Measurements from ENCODE around the gene UBE2R2.
"Not testable (repeated sequence)": the region's sequence is repeated elsewhere in the genome, so short reads cannot be mapped to it uniquely, and the experiment has no call there.

Gene UBE2R2, protein sequence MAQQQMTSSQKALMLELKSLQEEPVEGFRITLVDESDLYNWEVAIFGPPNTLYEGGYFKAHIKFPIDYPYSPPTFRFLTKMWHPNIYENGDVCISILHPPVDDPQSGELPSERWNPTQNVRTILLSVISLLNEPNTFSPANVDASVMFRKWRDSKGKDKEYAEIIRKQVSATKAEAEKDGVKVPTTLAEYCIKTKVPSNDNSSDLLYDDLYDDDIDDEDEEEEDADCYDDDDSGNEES

DNA sequence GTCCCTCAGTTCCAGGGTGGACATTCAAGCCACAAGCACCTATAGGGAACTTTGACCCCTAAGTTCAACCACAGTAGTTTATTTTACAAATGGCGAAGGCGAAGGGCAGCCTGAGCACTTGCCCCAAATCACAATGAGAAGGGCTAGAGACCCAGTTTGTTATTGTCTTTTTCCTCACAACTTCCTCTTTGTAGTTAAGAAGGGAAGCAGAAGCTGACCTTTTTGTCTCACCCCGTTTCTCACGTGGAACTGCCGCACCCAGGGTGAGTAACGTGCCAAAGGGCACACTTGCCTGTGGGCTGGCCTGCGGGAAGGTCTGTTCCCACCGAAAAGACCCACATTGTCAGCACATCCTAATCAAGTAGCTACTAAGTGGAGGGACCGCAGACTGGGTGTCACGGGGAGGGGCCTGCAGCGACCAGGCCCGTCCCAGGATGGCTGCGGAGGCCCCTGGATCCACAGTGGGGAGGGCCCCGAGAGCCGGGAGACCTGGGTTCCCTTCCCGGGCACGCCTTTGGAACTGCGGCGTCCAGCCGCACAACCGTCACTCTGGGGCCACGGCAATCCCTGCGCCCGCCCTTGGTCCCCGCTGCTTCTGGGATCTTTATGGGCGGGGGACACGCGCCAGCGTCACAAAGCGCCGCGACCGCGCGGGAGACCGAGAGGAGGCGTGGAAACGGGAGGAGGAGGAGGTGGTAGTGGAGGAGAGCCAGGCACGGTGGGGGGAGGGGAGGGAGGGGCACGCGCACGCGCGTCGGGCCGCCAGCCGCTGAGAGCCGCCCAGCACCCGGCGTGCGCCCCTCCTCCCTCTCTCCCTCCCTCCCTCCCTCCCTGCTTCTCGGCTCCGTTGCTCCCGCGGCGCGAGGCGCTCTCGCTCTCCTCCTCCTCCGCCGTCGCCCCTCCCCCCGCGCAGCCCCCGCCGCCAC, at the start of gene UBE2R2:
Gene UBE2R2, plus strand, starts transcription at position 834 of the 926 bp plus-strand sequence. CDS start 598 bp downstream, outside the sequence.
- DNase-seq (ENCODE audit: low read depth), result peak; percentile 85

DNA sequence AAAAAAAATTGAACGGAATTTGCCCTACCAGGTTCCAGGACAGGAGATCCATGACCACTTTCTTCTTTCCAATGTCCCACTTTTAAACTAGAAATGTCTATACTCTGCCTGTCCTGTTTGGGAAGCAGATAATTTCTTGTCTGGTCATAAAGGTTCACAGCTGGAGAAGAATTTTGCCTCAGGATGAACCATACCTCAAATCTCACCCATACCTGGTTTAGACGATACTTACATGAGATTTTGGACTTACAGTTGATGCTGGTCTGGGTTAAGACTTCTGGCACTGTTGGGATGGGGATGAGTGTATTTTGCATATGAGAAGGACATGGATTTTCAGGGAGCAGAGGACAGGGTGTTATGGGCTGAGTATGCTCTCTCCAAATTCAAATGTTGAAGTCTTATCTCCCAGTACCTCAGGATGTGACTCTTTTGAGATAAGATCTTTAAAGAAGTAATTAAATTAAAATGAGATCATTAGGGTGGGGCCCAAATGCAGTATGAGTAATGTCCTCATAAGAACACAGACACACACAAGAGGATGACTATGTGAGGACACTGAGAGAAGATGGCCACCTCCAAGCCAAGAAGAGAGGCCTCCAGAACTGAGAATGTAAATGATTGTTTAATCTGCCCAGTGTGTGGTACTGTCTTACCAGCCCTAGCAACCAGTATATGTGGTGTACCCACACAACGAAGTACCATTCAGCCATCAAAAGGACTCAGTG, 46.6 kb upstream of the UBE2R2 start:
- DNase-seq (ENCODE audit: low read depth), result not testable (repeated sequence)

DNA sequence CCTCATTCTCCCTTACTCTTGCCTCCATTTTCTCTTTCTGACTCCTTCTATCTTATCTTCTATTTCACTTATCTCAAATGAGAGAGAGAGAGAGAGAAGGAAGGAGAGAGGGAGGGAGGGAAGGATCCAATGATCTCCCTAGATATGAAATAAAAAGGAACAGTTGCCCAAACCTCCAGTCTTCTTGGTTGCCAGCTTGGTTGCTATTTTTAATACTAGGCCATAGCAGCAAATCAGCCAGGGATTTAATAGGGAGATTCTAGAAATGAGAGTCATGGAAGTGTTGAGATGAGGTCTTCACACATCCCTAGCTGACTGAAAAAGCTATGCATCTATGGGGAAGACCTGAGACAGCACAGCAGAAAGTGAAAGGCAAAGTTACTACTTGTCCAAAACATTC, 43.8 kb upstream of the UBE2R2 start:
- not testable (repeated sequence) for DNase-seq (ENCODE audit: low read depth)

DNA sequence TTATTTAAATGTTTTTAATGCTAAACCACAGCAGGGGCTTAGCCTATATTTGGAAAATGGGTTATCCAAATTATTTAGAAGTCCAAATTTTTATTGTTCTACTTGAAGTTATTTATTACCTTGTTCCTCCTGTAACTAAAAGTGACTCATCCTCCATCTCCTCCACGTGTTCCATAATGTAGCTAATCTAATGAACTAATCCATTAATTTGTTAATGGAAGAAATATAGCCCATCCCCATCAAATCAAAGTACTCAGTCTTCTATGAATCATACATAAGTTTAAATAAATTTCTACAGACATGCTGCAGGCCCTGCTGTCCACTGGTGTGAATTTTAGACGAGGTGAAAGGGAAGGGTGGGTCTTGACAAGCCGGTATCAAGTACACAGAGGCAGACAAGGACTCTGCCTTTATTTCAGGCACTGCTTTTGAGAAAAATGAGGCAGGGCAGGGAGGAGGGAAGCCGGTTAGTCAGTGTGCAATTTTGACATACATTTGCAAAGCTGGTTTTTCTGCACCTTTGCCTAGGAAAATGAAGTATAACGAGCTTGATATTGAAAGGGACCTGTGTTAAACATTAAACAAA, 42.8 kb upstream of the UBE2R2 start:
- not testable (repeated sequence) for DNase-seq (ENCODE audit: low read depth)

DNA sequence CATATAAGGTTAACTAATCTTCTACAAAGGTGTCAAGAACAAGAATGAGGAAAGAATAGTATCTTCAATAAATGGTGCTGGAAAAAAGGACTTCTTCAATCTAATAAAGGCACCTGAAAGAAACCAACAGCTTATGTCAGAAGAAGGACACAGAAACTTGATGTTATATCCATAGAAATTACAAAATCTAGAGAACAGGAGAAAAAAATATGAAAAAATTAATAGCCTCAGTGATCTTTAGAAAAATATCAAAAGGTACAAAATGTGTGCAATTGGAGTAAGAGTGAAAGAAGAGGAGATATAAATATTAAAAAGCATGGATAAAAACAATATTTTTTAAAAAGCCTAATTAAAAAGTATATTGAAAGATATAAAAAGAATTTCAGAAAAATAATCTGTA, 40.4 kb upstream of the UBE2R2 start:
- DNase-seq (ENCODE audit: low read depth), result no peak

DNA sequence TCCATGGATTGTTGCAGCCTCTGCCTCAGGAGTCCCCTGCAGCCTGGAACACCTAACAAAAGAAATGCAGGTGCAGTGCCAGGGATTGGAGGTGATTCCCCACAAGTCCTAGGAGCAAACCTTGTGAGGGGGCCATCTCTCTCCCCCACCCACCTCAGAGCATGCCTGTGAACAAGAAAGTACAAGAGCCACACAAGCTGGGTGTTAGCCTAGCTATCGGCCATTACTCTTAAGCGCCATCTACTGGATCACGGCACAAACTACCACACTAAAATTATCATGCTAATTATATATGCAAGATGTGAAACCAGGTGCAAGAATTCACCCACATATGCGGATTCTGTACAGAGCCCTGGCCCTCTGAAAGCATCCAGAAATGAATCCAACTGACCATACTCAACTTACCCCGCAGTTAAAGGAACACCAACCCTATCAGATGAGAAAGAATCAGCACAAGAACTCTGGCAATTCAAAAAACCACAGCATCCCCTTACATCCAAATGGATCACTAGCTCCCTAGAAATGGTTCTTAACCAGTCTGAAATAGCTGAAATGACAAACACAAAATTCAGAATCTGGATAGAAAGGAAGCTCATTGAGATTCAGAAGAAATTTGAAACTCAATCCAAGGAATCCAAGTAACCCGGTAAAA, 38.1 kb upstream of the UBE2R2 start:
- peak; percentile 20 for DNase-seq (ENCODE audit: low read depth)

DNA sequence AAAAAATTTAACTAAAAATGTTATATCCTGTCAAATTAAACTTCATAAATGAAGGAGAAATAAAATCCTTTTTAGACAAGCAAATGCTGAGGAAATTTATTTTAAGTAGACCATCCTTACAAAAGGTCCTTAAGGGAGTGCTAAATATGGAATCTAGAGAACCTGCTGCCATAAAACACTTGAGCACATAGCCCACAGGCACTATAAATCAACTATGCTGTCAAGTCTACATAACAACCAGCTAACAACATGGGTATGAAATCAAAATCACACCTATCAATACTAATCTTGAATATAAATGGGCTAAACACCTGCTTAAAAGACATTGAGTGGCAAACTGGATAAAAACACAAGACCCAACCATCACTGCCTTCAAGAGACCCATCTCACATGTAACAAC, 36.7 kb upstream of the UBE2R2 start:
- DNase-seq (ENCODE audit: low read depth), result no peak

DNA sequence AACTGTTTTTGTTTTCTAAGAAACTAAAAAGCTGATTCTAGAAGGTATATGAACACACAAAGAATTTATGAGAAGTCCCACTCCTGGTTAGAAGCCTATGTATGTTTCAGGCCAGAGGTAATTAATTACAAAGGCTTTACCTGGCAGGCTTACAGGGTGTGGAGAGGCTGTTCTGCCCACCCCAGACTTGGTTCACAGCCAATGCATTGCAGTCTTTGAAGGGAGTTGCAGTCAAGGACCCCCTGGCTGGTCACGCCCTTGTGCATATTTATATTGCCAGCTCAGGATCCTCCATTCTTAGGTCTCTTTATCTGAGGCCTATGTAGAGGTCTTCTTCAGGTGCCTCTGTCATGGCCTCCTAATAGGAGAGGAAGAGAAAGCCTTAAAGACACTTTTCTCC, 35.2 kb upstream of the UBE2R2 start:
- no peak for DNase-seq (ENCODE audit: low read depth)

DNA sequence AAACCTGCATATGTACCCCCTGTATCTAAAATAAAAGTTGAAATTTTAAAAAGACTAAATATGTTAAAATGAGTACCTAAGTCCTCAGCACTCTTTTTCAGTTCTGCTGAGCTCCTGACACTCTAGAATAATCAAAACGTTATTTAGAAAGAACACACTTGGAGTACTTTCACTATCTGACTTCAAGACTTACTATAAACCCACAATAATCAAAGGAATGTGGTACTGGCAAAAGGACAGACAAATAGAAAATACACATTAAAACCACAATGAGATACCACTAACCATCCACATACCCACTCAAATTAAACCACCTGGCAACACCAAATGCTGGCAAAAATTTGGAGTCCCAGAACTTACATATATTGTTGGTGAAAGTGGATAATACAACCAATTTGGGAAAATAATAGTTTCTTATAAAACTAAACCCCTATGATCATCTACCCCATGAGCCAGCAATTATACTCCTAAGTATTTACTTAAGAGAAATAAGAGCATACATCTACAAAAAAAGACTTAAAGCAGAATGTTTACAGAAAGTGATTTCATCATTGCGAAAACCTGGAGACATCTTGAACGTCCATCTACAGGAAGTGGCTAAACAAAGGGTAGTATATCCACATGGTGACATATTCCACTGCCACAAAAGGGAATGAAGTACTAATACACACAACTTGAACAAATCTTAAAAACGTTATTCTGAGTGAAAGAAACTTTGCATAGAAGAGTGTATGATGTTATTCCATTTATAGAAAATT, 34.4 kb upstream of the UBE2R2 start:
- no peak for DNase-seq (ENCODE audit: low read depth)

DNA sequence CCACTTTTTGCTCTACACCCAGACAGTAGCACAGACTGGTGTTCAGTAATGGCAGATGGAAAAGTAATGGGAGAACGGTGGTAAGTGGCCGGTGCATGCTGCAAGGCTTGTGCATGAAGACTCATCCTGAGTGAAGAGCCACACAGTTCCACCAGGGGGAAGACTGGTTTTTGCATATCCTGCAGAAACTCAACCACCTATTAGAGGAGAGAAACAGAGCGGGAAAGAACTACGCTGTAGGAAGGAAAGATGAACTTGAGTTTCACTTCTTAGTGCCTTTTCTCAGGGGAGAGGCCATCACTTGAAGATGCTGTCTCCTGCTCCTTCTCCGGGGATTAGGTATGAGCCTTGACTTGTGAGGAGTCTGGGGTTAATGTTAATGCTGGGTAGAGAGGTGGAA, 31.0 kb upstream of the UBE2R2 start:
- DNase-seq (ENCODE audit: low read depth), result no peak

DNA sequence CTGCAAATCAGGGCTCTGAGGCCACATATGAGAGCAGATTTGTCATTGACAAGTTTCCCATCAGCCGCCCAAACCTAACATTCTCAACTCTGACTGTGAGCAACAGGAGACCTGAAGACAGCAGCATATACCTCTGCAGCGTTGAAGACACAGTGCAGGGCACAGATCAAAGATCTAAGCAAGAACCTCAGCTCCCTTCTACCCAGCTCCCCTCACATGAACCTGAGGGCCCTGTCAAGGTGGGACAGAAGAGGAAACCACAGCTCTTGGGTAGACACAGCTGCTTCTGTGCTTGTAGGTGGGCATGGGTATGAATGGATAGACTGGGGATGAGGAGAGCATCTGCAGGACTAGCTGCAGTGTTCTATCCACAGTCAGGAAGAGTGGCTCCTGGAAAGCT, 30.3 kb upstream of the UBE2R2 start:
- DNase-seq (ENCODE audit: low read depth), result no peak

DNA sequence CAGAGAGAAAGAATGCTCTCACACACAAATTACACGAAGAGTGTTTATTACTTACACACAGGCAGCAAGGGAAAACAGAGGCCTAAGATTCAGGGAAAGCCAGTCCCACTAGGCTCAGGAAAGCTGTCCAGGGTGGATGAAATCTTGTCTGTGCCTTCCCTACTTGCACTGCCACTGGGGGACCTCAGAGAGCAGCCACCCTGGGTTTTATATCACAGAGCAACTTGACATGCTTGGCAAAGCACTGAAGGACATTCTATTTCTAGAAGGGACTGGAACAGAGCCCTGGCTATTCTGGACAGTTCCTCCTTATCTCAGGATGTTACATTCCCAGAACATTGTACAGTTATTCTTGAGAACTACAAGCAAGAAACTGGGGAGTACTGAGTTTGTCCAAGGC, 29.1 kb upstream of the UBE2R2 start:
- DNase-seq (ENCODE audit: low read depth), result no peak

DNA sequence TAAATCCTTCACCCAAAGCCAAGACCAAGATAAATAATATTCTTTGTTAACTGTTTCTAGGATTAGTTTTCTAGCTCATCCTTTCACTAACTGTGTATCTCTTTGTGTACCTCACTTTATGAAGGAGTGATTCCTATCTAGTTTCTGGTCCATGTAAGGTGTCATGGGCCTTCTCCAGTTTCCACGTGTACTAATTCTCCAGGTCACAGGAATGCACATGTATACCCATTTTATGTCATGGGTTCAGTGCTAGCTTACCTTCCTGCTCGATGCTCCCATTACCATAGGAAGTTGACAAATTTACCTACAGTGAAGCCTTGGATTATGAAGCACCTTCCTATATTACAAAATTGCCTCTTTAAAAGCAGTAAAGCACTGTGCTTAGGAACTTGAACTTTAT, 27.5 kb upstream of the UBE2R2 start:
- DNase-seq (ENCODE audit: low read depth), result not testable (repeated sequence)

DNA sequence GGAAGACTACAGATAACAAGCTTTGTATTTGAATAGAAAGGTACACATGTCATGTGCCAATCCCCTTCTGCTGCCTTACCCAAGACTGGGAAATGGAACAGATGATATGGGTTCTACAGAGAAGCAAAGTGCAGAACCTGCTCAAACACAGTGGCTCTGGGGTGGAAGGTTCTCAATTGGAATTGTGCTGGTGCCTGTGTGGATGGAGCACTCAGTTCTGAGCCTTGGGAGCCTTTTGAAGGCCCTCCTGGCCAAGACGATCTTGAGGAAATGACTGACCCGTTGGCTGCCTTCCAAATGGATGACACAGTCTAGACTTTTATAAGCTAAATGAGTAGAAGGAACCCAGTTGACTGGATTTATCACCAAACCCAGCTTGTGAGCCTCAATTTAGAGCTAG, 25.8 kb upstream of the UBE2R2 start:
- DNase-seq (ENCODE audit: low read depth), result no peak

DNA sequence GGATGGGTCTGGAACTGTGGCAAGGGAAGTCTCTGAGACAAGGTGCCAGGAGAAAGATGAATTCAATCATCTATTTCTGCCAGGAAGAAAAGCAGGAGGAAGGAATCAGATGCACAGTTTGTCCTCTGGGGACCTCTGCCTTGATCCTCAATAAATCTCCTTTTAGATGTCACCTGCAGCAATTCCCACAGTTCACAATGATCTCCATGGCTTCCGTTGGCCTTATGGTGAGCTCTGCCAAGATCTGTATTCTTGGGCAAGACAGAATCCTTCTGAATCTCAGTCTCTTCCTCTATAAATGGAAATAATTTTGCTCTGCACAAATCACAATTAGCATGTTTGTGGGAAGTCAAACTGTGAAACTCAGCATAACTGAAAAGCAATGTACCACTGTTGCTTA, 23.5 kb upstream of the UBE2R2 start:
- not testable (repeated sequence) for DNase-seq (ENCODE audit: low read depth)

DNA sequence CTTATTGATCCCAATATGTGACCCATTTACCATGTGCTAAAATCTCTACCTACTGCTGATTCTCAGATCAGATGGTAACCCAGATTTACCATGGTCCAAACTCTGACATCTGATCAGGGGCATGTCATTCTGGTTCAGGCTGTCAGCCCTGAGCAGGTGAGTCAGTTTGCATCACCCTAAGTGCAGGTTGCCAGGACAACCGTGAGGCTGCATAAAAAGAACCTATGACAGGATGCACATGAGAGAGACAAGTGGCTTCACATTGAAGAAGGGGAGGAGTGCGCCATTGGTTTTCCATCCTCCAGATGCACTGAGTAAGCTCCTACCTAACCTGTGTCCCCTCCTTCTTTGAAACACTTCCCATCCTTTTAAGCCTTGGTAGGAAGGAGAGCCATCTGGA, 22.4 kb upstream of the UBE2R2 start:
- no peak for DNase-seq (ENCODE audit: low read depth)

DNA sequence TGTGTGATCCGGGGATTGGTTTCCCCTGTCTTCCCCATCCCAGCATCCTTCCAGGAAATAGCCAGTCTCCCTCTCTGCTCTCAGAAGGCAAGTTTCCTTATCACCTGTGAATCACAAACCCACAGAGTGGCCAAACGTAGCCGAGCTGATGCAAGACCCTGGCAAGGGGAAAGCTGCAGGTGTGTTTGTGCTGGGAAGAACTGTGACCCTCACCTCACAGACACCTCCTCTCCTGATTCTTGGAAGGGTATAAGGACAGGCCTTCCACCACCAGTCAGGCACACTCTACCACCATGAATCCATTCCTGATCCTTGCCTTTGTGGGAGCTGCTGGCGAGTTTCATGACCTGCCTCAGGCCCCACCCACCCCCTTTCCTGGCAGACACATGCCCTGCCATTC, 21.7 kb upstream of the UBE2R2 start, which contains the start of gene PRSS3:
Gene PRSS3, plus strand, starts transcription at position 281 of the 400 bp plus-strand sequence. Its CDS starts 13 bp downstream, at position 294.
- no peak for DNase-seq (ENCODE audit: low read depth)

DNA sequence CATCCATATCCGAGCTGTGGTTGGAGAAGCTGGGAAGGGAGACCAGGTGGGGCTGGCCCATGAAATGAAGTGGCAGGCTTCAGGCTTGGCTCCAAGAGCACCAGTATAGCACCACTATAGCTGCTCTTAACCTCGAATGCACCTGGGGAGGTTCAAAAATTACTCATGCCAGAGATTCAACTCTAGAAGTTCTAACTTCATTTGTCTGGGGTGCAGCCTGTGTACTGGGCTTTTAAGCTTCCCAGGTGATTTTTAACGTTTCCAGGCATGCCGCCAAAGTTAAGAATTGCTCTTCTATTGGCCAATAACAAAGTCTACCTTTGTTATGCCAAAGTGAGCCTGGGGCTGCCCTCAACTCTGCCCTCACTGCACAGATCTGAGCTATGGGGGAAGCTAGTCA, 21.1 kb upstream of the UBE2R2 start:
- DNase-seq (ENCODE audit: low read depth), result no peak

DNA sequence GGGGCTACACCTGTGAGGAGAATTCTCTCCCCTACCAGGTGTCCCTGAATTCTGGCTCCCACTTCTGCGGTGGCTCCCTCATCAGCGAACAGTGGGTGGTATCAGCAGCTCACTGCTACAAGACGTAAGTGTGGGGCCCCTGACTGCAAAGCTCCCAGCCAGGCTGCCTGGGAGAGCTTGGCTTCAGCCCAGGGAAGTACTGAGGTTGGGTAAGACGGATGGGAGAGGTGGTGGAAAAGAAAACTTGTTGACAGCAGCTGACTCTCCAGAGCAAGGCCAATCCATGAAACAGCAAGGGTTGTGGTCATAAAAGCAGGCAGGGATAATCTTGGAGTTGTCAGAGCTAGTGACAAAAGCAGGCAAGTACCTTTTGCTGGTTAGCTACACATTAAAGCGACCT, 20.3 kb upstream of the UBE2R2 start:
- not testable (repeated sequence) for DNase-seq (ENCODE audit: low read depth)

DNA sequence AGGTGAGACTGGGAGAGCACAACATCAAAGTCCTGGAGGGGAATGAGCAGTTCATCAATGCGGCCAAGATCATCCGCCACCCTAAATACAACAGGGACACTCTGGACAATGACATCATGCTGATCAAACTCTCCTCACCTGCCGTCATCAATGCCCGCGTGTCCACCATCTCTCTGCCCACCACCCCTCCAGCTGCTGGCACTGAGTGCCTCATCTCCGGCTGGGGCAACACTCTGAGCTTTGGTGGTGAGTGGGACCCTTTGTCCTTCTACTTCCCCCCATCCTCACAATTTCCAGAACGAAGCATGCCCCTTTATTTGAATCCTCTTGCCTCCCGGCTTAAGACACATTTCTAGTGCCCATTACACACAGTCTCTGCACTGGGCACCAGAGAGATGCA, 19.1 kb upstream of the UBE2R2 start:
- DNase-seq (ENCODE audit: low read depth), result no peak

DNA sequence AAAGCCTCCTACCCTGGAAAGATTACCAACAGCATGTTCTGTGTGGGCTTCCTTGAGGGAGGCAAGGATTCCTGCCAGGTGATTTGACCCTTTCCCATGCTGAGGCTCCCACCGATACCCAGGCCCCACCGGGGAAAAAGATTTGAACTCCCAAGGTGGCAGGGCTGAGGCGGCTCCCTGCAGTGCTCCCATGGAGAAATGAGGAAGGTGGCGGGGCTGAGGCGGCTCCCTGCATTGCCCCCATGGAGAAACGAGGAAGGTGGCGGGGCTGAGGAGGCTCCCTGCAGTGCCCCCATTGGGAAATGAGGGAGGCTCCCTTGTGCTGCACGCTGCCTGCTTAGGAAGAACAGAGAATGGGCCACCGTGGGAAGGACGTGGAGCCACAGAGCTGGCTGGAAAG, 18.4 kb upstream of the UBE2R2 start:
- no peak for DNase-seq (ENCODE audit: low read depth)
